HL-60 (cell line): Measurements from ENCODE around the gene NPAS2.

Source experiments
- GABPA ChIP-seq: IDR thresholded peaks from 2 replicates; pipeline ENCODE4 v1.6.1; 2012; ENCODE audit warnings: low read depth
- POLR2AphosphoS5 ChIP-seq: IDR thresholded peaks from 2 replicates; pipeline ENCODE4 v1.6.1; 2012; ENCODE audit warnings: low read depth
- SPI1 ChIP-seq: IDR thresholded peaks from 2 replicates; pipeline ENCODE4 v1.6.1; 2012; ENCODE audit warnings: low read depth, mild to moderate bottlenecking, borderline replicate concordance
- TF ChIP-seq, protein P1 (sequence below): IDR thresholded peaks from one replicate; pipeline ENCODE4 v1.5.1; 2011; ENCODE audit warnings: low read length, control low read depth, inconsistent platforms; ENCODE audit not compliant: insufficient read depth
- TF ChIP-seq, protein P2 (sequence below): IDR thresholded peaks from 2 replicates; pipeline ENCODE4 v1.6.1; 2012; ENCODE audit warnings: low read depth; ENCODE audit not compliant: insufficient replicate concordance

DNA sequence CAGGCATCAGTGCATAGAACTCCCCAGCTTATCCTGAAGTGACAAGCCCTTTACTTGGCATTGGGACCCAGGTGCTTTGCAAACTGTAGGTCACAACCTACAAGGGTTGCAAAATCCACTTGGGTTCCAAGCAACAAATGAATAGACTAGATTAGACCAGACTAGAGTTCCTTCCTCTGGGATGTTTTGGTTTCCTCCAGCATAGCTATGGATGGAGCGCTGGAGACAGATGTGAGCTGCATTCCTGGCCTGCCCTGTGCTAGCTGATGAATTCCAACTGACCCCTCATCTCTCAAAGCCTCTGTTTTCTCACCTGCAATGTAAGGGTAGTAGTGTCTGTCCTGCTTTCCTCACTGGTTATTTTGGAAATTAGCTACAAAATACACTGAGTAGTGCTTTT, 86.2 kb downstream of the NPAS2 start:
- TF ChIP-seq, protein P1, sequence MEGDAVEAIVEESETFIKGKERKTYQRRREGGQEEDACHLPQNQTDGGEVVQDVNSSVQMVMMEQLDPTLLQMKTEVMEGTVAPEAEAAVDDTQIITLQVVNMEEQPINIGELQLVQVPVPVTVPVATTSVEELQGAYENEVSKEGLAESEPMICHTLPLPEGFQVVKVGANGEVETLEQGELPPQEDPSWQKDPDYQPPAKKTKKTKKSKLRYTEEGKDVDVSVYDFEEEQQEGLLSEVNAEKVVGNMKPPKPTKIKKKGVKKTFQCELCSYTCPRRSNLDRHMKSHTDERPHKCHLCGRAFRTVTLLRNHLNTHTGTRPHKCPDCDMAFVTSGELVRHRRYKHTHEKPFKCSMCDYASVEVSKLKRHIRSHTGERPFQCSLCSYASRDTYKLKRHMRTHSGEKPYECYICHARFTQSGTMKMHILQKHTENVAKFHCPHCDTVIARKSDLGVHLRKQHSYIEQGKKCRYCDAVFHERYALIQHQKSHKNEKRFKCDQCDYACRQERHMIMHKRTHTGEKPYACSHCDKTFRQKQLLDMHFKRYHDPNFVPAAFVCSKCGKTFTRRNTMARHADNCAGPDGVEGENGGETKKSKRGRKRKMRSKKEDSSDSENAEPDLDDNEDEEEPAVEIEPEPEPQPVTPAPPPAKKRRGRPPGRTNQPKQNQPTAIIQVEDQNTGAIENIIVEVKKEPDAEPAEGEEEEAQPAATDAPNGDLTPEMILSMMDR: no peak
- TF ChIP-seq POLR2AphosphoS5 (no peak), GABPA (no peak), SPI1 (no peak)
- TF ChIP-seq, protein P2, sequence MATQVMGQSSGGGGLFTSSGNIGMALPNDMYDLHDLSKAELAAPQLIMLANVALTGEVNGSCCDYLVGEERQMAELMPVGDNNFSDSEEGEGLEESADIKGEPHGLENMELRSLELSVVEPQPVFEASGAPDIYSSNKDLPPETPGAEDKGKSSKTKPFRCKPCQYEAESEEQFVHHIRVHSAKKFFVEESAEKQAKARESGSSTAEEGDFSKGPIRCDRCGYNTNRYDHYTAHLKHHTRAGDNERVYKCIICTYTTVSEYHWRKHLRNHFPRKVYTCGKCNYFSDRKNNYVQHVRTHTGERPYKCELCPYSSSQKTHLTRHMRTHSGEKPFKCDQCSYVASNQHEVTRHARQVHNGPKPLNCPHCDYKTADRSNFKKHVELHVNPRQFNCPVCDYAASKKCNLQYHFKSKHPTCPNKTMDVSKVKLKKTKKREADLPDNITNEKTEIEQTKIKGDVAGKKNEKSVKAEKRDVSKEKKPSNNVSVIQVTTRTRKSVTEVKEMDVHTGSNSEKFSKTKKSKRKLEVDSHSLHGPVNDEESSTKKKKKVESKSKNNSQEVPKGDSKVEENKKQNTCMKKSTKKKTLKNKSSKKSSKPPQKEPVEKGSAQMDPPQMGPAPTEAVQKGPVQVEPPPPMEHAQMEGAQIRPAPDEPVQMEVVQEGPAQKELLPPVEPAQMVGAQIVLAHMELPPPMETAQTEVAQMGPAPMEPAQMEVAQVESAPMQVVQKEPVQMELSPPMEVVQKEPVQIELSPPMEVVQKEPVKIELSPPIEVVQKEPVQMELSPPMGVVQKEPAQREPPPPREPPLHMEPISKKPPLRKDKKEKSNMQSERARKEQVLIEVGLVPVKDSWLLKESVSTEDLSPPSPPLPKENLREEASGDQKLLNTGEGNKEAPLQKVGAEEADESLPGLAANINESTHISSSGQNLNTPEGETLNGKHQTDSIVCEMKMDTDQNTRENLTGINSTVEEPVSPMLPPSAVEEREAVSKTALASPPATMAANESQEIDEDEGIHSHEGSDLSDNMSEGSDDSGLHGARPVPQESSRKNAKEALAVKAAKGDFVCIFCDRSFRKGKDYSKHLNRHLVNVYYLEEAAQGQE: no peak
